K562 (cell line): ENCODE measurements around the gene RIMS3. TPM values are rescaled to one million over a fixed set of nuclear protein-coding genes. Genes with fewer than 3 reads are reported as not detected.

Experiments
- ATF1 ChIP-seq, 2 experiments: fragments of 450-650 bp in 1 of 2; IDR thresholded peaks; 2 replicates each; pipeline ENCODE4 v1.6.1; 2016; ENCODE audit warnings: missing compliant biosample characterization in 1 of 2, missing genetic modification characterization in 1 of 2
- EP300 ChIP-seq: IDR thresholded peaks from 2 replicates; pipeline ENCODE4 v1.6.1; 2012; ENCODE audit warnings: low read length, improper control_type of control experiment
- JUN ChIP-seq, 2 experiments: sonication (generic) in 1 of 2; formaldehyde crosslinking in 1 of 2; IDR thresholded peaks; 2 replicates each; pipeline versions ENCODE4 v1.6.1 to v1.8.0; 2012 to 2022; ENCODE audit warnings: borderline replicate concordance in 2 of 2, mild to moderate bottlenecking in 2 of 2, improper control_type of control experiment in 1 of 2, low read depth in 1 of 2, low read length in 1 of 2, missing genetic modification reagents in 1 of 2
- JUND ChIP-seq, 2 experiments: IDR thresholded peaks; 2 replicates in 1 of 2; 3 replicates in 1 of 2; pipeline ENCODE4 v1.6.1; 2011; ENCODE audit warnings: borderline replicate concordance in 2 of 2, low read depth in 2 of 2, low read length in 2 of 2, improper control_type of control experiment in 1 of 2, missing biosample characterization in 1 of 2, missing genetic modification characterization in 1 of 2, missing genetic modification reagents in 1 of 2
- MAFG ChIP-seq: fragments of 450-650 bp; conservative IDR thresholded peaks from 2 replicates; pipeline ENCODE4 v1.6.1; 2016; ENCODE audit warnings: missing genetic modification characterization, missing compliant biosample characterization
- MBD2 ChIP-seq: sonication (generic); IDR thresholded peaks from 2 replicates; pipeline ENCODE4 v1.6.1; 2016; ENCODE audit warnings: low read depth, borderline replicate concordance
- MXI1 ChIP-seq: IDR thresholded peaks from 2 replicates; pipeline ENCODE4 v1.6.1; 2011; ENCODE audit warnings: low read depth, mild to moderate bottlenecking, improper control_type of control experiment, low read length
- NFE2 ChIP-seq: IDR thresholded peaks from 2 replicates; pipeline ENCODE4 v1.6.1; 2014; ENCODE audit warnings: antibody characterized with exemption, low read depth
- PML ChIP-seq: IDR thresholded peaks from 2 replicates; pipeline ENCODE4 v1.6.1; 2012; ENCODE audit warnings: low read length, inconsistent platforms
- RCOR1 ChIP-seq, 2 experiments: IDR thresholded peaks; 2 replicates each; pipeline ENCODE4 v1.6.1; 2012; ENCODE audit warnings: low read depth in 2 of 2, low read length in 2 of 2, borderline replicate concordance in 1 of 2, improper control_type of control experiment in 1 of 2
- SMARCA4 ChIP-seq: fragments of 450-650 bp; IDR thresholded peaks from 2 replicates; pipeline ENCODE4 v1.6.1; 2016
- SRSF1 ChIP-seq: fragments of 200-400 bp; formaldehyde crosslinking; IDR thresholded peaks from 2 replicates; pipeline ENCODE4 v1.6.1; 2017; ENCODE audit warnings: mild to moderate bottlenecking, low read depth, low read length, moderate library complexity
- TBP ChIP-seq: optimal IDR thresholded peaks from 2 replicates; pipeline ENCODE3; 2011; ENCODE audit warnings: low read depth, low read length, improper control_type of control experiment
- ZNF12 ChIP-seq: sonication (generic); formaldehyde crosslinking; IDR thresholded peaks from 2 replicates; pipeline ENCODE4 v1.4.0; 2020; ENCODE audit warnings: mild to moderate bottlenecking, missing genetic modification reagents
- ZNF232 ChIP-seq: sonication (generic); formaldehyde crosslinking; IDR thresholded peaks from 2 replicates; pipeline ENCODE4 v1.8.0; 2022; ENCODE audit warnings: mild to moderate bottlenecking, missing genetic modification reagents
- ZNF316 ChIP-seq: fragments of 450-650 bp; IDR thresholded peaks from 2 replicates; pipeline ENCODE4 v1.6.1; 2016
- ZNF551 ChIP-seq: fragments of 250-450 bp; sonication (Bioruptor Pico); IDR thresholded peaks from 2 replicates; pipeline ENCODE4 v1.5.0; 2021; ENCODE audit warnings: mild to moderate bottlenecking, moderate library complexity
- polyA plus RNA-seq, 8 experiments: library from polyadenylated mRNA; depleted of rRNA in 4 of 8; stranded (reverse) in 5 of 8; unstranded in 3 of 8; fragments of >200 nt; fragmentation: Nextera tagmentation in 2 of 8; fragmentation: Illumina TruSeq in 1 of 8; extraction: Ambion mirVana in 2 of 8; extraction: Trizol in 1 of 8; gene quantifications; 2 replicates each; pipeline versions ENCODE4 v1.2.1 to v1.2.3, GENCODE V29; 2011 to 2014; ENCODE audit warnings: inconsistent platforms in 1 of 8, missing spikeins in 1 of 8
- total RNA-seq, 7 experiments: library from RNA; depleted of rRNA in 6 of 7; stranded (reverse); fragments of >200 nt in 6 of 7; fragmentation: Illumina TruSeq in 2 of 7; extraction: Trizol in 2 of 7; gene quantifications; 2 replicates each; pipeline versions ENCODE4 v1.2.1 to v1.2.3, GENCODE V29; 2011 to 2021; ENCODE audit warnings: low replicate concordance in 1 of 7
- TF ChIP-seq, protein P1 (sequence below): fragments of 200-800 bp; sonication (Bioruptor generic); IDR thresholded peaks from 2 replicates; pipeline ENCODE4 v1.6.1; 2017; ENCODE audit warnings: missing genetic modification characterization, missing compliant biosample characterization
- TF ChIP-seq, protein P2 (sequence below): fragments of 250-450 bp; sonication (Bioruptor Pico); IDR thresholded peaks from 2 replicates; pipeline ENCODE4 v1.4.0; 2020; ENCODE audit warnings: borderline replicate concordance
- TF ChIP-seq, protein P3 (sequence below): sonication (generic); formaldehyde crosslinking; IDR thresholded peaks from 2 replicates; pipeline ENCODE4 v1.8.0; 2022; ENCODE audit warnings: mild to moderate bottlenecking, missing genetic modification reagents, borderline replicate concordance

RIMS3 gene
- total and polyA plus RNA-seq, 9 of the 15 experiments (the other 6 are each of a cell fraction or from before 2014, with no cell fraction given), result 0.06 to 1.2 (median 0.59) TPM

DNA sequence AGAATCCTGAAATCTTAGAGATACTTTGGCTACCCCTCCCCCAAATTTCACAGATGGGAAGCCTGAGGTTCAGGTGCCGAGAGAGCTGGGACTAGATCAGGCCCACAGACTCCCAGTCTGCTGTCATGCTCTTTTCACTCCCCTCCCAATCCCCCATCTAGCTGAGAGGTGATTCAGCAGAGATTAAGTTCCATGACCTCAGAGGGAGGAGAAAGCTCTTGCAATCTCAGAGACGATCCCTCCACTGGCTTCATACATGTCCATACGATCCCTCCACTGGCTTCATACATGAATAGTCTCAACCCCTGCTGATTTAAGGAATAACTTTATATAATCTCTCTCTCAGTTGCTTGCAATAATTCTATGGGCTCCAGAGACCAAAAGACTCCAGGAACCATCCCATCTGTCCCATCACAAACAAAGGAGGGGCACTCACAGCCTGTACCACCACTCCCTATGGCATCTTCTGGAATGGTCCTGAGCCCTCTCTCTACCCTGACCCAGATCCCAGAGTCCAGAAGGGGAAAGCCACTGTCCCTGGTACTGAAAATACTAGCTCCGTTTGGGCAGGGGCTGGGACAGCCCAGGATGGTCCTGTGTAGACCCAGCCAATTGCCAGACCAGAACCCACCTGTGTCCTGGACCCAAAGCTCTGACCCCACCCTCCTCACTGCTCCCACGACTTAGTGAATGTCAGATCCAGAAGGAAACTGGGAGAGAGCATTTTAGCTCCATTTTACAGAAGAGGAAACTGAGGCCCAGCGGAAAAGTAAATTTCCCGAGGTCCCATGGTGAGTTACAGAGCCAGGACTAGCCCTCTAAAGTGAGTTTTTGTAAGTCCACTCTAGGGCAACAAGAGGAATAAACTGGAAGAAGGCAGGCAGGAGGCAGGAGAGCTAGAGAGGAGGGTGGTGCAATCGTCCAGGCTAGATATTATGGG lies 27.1 kb downstream of the RIMS3 start (continued):
- TF ChIP-seq, protein P1, sequence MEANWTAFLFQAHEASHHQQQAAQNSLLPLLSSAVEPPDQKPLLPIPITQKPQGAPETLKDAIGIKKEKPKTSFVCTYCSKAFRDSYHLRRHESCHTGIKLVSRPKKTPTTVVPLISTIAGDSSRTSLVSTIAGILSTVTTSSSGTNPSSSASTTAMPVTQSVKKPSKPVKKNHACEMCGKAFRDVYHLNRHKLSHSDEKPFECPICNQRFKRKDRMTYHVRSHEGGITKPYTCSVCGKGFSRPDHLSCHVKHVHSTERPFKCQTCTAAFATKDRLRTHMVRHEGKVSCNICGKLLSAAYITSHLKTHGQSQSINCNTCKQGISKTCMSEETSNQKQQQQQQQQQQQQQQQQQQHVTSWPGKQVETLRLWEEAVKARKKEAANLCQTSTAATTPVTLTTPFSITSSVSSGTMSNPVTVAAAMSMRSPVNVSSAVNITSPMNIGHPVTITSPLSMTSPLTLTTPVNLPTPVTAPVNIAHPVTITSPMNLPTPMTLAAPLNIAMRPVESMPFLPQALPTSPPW (CRISPR knock-in tag), result peak; percentile 73; the same call in 1 of the 2 replicates
- TF ChIP-seq ZNF316 (peak; percentile 25; the same call in 1 of the 2 replicates), MAFG (peak; percentile 76; the same call in 1 of the 2 replicates), ZNF551 (CRISPR knock-in tag) (no peak), EP300 (0 out of 2 replicates have a peak, but pooled peaks have one; percentile 20), JUN (IDR thresholded peaks at IDR 0.05; ENCODE audit: borderline replicate concordance, low read depth, low read length) (0 out of 2 replicates have a peak, but pooled peaks have one; percentile 33), JUN (CRISPR knock-in tag; IDR thresholded peaks at IDR 0.05; ENCODE audit: borderline replicate concordance) (no peak), ATF1 (CRISPR knock-in tag; IDR thresholded peaks at IDR 0.05) (no peak), ATF1 (tag; IDR thresholded peaks at IDR 0.05) (peak; percentile 38; the same call in 1 of the 2 replicates), PML (no peak), SMARCA4 (peak; percentile 13; the same call in 1 of the 2 replicates), SRSF1 (no peak), ZNF232 (0 out of 2 replicates have a peak, but pooled peaks have one; percentile 39), ZNF12 (CRISPR knock-in tag) (no peak), JUND (IDR thresholded peaks at IDR 0.05; ENCODE audit: borderline replicate concordance, low read depth, low read length) (peak; percentile 60), JUND (tag; IDR thresholded peaks at IDR 0.05; ENCODE audit: borderline replicate concordance, low read depth, low read length) (no peak; the same call in 2 of the 3 replicates), RCOR1 (IDR thresholded peaks at IDR 0.05; ENCODE audit: borderline replicate concordance in 1 of 2, low read depth in 2 of 2, low read length in 2 of 2) (peak in 1 of 2 experiments; percentile 75; a peak in 1 of 4 replicates), MXI1 (no peak), NFE2 (peak; percentile 83), TBP (no peak), MBD2 (no peak)
- TF ChIP-seq, protein P2, sequence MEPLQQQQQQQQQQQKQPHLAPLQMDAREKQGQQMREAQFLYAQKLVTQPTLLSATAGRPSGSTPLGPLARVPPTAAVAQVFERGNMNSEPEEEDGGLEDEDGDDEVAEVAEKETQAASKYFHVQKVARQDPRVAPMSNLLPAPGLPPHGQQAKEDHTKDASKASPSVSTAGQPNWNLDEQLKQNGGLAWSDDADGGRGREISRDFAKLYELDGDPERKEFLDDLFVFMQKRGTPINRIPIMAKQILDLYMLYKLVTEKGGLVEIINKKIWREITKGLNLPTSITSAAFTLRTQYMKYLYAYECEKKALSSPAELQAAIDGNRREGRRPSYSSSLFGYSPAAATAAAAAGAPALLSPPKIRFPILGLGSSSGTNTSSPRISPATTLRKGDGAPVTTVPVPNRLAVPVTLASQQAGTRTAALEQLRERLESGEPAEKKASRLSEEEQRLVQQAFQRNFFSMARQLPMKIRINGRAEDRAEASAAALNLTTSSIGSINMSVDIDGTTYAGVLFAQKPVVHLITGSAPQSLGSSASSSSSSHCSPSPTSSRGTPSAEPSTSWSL, result no peak
- TF ChIP-seq, protein P3, sequence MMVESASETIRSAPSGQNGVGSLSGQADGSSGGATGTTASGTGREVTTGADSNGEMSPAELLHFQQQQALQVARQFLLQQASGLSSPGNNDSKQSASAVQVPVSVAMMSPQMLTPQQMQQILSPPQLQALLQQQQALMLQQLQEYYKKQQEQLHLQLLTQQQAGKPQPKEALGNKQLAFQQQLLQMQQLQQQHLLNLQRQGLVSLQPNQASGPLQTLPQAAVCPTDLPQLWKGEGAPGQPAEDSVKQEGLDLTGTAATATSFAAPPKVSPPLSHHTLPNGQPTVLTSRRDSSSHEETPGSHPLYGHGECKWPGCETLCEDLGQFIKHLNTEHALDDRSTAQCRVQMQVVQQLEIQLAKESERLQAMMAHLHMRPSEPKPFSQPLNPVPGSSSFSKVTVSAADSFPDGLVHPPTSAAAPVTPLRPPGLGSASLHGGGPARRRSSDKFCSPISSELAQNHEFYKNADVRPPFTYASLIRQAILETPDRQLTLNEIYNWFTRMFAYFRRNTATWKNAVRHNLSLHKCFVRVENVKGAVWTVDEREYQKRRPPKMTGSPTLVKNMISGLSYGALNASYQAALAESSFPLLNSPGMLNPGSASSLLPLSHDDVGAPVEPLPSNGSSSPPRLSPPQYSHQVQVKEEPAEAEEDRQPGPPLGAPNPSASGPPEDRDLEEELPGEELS, result no peak
